GM19193 (cell line): ENCODE data around the gene ETNK1.

Source experiments
- POLR2A ChIP-seq: IDR thresholded peaks from 4 replicates; pipeline ENCODE4 v1.6.1; 2011; ENCODE audit not compliant: insufficient read depth, insufficient read length; ENCODE audit errors: extremely low read depth

The ETNK1 gene

GRCh38 chr12:22624870-22625761 lies at the start of gene ETNK1:
Gene ETNK1, plus strand, starts transcription at chr12:22625171. Its CDS starts 260 bp downstream, at chr12:22625431.
- peak; percentile 96 for TF ChIP-seq POLR2A

- TF ChIP-seq POLR2A, result no peak
Observed at GRCh38 chr12:22576065-22576464, 48.9 kb upstream of the ETNK1 start.

- no peak for TF ChIP-seq POLR2A
Observed at GRCh38 chr12:22576473-22576872, 48.5 kb upstream of the ETNK1 start.

GRCh38 chr12:22577667-22578066 lies 47.3 kb upstream of the ETNK1 start:
- no peak for TF ChIP-seq POLR2A

GRCh38 chr12:22578328-22578727 lies 46.6 kb upstream of the ETNK1 start:
- no peak for TF ChIP-seq POLR2A

- TF ChIP-seq POLR2A, result no peak
Observed at GRCh38 chr12:22588817-22589216, 36.2 kb upstream of the ETNK1 start.

- TF ChIP-seq POLR2A, result no peak
Observed at GRCh38 chr12:22593864-22594263, 31.1 kb upstream of the ETNK1 start.

- TF ChIP-seq POLR2A, result no peak
Observed at GRCh38 chr12:22598141-22598762, 26.7 kb upstream of the ETNK1 start.

GRCh38 chr12:22598763-22599161 lies 26.2 kb upstream of the ETNK1 start:
- no peak for TF ChIP-seq POLR2A

GRCh38 chr12:22600181-22600580 lies 24.8 kb upstream of the ETNK1 start:
- TF ChIP-seq POLR2A, result no peak

GRCh38 chr12:22609501-22609900 lies 15.5 kb upstream of the ETNK1 start:
- no peak for TF ChIP-seq POLR2A

- TF ChIP-seq POLR2A, result no peak
Observed at GRCh38 chr12:22610131-22610530, 14.8 kb upstream of the ETNK1 start.

GRCh38 chr12:22615963-22616501 lies 8.9 kb upstream of the ETNK1 start:
- TF ChIP-seq POLR2A, result no peak

- TF ChIP-seq POLR2A, result no peak
Observed at GRCh38 chr12:22617630-22618029, 7.3 kb upstream of the ETNK1 start.

- no peak for TF ChIP-seq POLR2A
Observed at GRCh38 chr12:22624548-22624869, 462 bp upstream of the ETNK1 start.

GRCh38 chr12:22625762-22626294 lies 857 bp downstream of the ETNK1 start:
- TF ChIP-seq POLR2A, result peak; percentile 1
